ENCODE results near the gene ANAPC10. TPM values are rescaled to one million over a fixed set of nuclear protein-coding genes. Genes with fewer than 3 reads are reported as not detected.

The ANAPC10 gene
- polyA plus RNA-seq, 1 experiment = 25.0 TPM

- CTCF ChIA-PET = interaction anchor here (1.1 kb wide), 1 partner anchor 91 kb away, joined by 3 read pairs; no protein-coding TSS in a partner anchor
- no peaks in the 10 kb centered on the region for H3K9me3 ChIP-seq (ENCODE audit: control insufficient read depth, insufficient read depth, low read length)
- no peak overlapping the region for H3K4me3 ChIP-seq (ENCODE audit: low read depth, low read length)
- DNase-seq (ENCODE audit: low read depth, low spot score) = no peak
- no peaks in the 10 kb centered on the region for H3K27me3 ChIP-seq (ENCODE audit: control insufficient read depth, insufficient read depth, low read length)
- H3K27ac ChIP-seq (ENCODE audit: low read depth, low read length) = no peak overlapping the region
- POLR2A ChIA-PET = no interaction called here
- TF ChIP-seq CTCF (IDR thresholded peaks at IDR 0.05; ENCODE audit: low read depth, low read length) = no peak
Measured at GRCh38 chr4:144970597-144970996, 127.4 kb downstream of the ANAPC10 start.

GRCh38 chr4:144969821-144970220 is 128.2 kb downstream of the ANAPC10 start:
- CTCF ChIA-PET = no interaction called here
- Histone ChIP-seq H3K4me3 (ENCODE audit: low read depth, low read length) (no peak overlapping the region), H3K27me3 (ENCODE audit: control insufficient read depth, insufficient read depth, low read length) (no peaks in the 10 kb centered on the region), H3K9me3 (ENCODE audit: control insufficient read depth, insufficient read depth, low read length) (no peaks in the 10 kb centered on the region), H3K27ac (ENCODE audit: low read depth, low read length) (no peak overlapping the region)
- no peak for DNase-seq (ENCODE audit: low read depth, low spot score)
- POLR2A ChIA-PET = no interaction called here
- no peak for TF ChIP-seq CTCF (IDR thresholded peaks at IDR 0.05; ENCODE audit: low read depth, low read length)

- CTCF ChIA-PET = no interaction called here
- TF ChIP-seq CTCF (IDR thresholded peaks at IDR 0.05; ENCODE audit: low read depth, low read length) = no peak
- Histone ChIP-seq H3K27me3 (ENCODE audit: control insufficient read depth, insufficient read depth, low read length) (no peaks in the 10 kb centered on the region), H3K9me3 (ENCODE audit: control insufficient read depth, insufficient read depth, low read length) (no peaks in the 10 kb centered on the region), H3K4me3 (ENCODE audit: low read depth, low read length) (no peak overlapping the region), H3K27ac (ENCODE audit: low read depth, low read length) (no peak overlapping the region)
- POLR2A ChIA-PET = no interaction called here
- no peak for DNase-seq (ENCODE audit: low read depth, low spot score)
Measured at GRCh38 chr4:144968606-144969005, 129.4 kb downstream of the ANAPC10 start.

GRCh38 chr4:144967161-144967560 is 130.8 kb downstream of the ANAPC10 start:
- CTCF ChIA-PET = no interaction called here
- no peaks in the 10 kb centered on the region for H3K9me3 ChIP-seq (ENCODE audit: control insufficient read depth, insufficient read depth, low read length)

GRCh38 chr4:144962300-144962699 is 135.7 kb downstream of the ANAPC10 start:
- H3K9me3 ChIP-seq (ENCODE audit: control insufficient read depth, insufficient read depth, low read length) = no peaks in the 10 kb centered on the region
- H3K4me3 ChIP-seq (ENCODE audit: low read depth, low read length) = no peak overlapping the region
- H3K27me3 ChIP-seq (ENCODE audit: control insufficient read depth, insufficient read depth, low read length) = no peaks in the 10 kb centered on the region
- H3K27ac ChIP-seq (ENCODE audit: low read depth, low read length) = no peak overlapping the region
- POLR2A ChIA-PET = no interaction called here
- CTCF ChIA-PET = no interaction called here
- TF ChIP-seq CTCF (IDR thresholded peaks at IDR 0.05; ENCODE audit: low read depth, low read length) = no peak
- no peak for DNase-seq (ENCODE audit: low read depth, low spot score)

More at GRCh38 chr4:144967161-144967560, 130.8 kb downstream of the ANAPC10 start:
- POLR2A ChIA-PET = no interaction called here
- Histone ChIP-seq H3K4me3 (ENCODE audit: low read depth, low read length) (no peak overlapping the region), H3K27me3 (ENCODE audit: control insufficient read depth, insufficient read depth, low read length) (no peaks in the 10 kb centered on the region), H3K27ac (ENCODE audit: low read depth, low read length) (no peak overlapping the region)
- DNase-seq (ENCODE audit: low read depth, low spot score) = no peak
- no peak for TF ChIP-seq CTCF (IDR thresholded peaks at IDR 0.05; ENCODE audit: low read depth, low read length)
